NT2/D1 (cell line): Measurements from ENCODE around the gene IRAK2.

Experiments
- SUZ12 ChIP-seq: IDR thresholded peaks from 2 replicates; pipeline ENCODE4 v1.6.1; 2011; ENCODE audit not compliant: insufficient read length, insufficient read depth; ENCODE audit errors: extremely low read depth
- YY1 ChIP-seq: IDR thresholded peaks from 2 replicates; pipeline ENCODE4 v1.6.1; 2011; ENCODE audit not compliant: insufficient read length, insufficient read depth

DNA sequence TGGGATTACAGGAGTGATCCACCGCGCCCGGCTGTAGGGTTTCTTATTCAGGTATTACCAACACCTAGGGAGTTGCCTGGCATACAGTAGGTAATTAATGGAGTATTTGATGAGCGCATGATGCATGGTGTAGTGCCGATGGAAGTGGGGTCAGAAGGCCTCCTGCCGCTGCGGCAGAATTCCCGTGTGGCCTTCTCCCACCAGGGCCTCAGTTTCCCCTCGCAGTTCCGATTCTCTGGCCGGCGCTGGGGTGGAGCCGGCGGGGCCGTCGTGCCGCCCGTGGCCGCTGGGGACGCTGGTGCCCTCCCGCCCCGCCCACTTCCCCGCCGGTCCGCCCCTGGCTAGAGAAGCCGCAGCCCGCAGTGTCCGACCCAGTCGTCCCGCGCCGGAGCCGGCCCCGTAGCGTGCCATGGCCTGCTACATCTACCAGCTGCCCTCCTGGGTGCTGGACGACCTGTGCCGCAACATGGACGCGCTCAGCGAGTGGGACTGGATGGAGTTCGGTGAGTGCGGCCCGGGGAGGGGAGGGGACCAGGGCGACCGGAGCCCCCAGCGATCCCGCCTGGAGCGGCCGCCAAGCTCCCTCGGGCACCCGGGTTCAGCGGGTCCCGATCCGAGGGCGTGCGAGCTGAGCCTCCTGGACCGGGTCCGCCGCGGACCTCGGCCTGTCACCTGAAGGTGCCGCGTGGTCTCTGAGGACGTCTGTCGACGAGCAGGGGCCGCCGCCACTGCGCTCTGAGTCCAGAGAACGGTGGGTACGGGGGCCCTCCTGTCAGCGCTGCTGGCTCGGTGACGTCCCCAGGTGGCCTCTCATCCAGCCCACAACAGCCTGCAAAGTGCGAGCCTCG, at the start of gene IRAK2:
- no peak for TF ChIP-seq YY1
- TF ChIP-seq SUZ12, result no peak
